ENCODE data around the gene UVRAG.

UVRAG gene

GRCh38 chr11:76115555-76115954 is 300.5 kb downstream of the UVRAG start:
- DNase-seq (ENCODE audit: low read depth) = no peak

GRCh38 chr11:76119032-76119431 is 304.0 kb downstream of the UVRAG start:
- no peak for DNase-seq (ENCODE audit: low read depth)

GRCh38 chr11:76119779-76120178 is 304.8 kb downstream of the UVRAG start:
- no peak for DNase-seq (ENCODE audit: low read depth)

GRCh38 chr11:76120513-76121101 is 305.6 kb downstream of the UVRAG start:
- no peak for DNase-seq (ENCODE audit: low read depth)

- no peak for DNase-seq (ENCODE audit: low read depth)
Observed at GRCh38 chr11:76123248-76123647, 308.2 kb downstream of the UVRAG start.

- no peak for DNase-seq (ENCODE audit: low read depth)
Observed at GRCh38 chr11:76124905-76125770, 310.1 kb downstream of the UVRAG start.

GRCh38 chr11:76129729-76130128 is 314.7 kb downstream of the UVRAG start:
- DNase-seq (ENCODE audit: low read depth) = no peak

- DNase-seq (ENCODE audit: low read depth) = no peak
Observed at GRCh38 chr11:76131142-76131541, 316.1 kb downstream of the UVRAG start.

GRCh38 chr11:76131671-76132631 is 316.9 kb downstream of the UVRAG start:
- DNase-seq (ENCODE audit: low read depth) = no peak

GRCh38 chr11:76134239-76134638 is 319.2 kb downstream of the UVRAG start:
- DNase-seq (ENCODE audit: low read depth) = no peak

GRCh38 chr11:76135491-76135890 is 320.5 kb downstream of the UVRAG start:
- DNase-seq (ENCODE audit: low read depth) = no peak

- DNase-seq (ENCODE audit: low read depth) = no peak
Observed at GRCh38 chr11:76139314-76139713, 324.3 kb downstream of the UVRAG start.

GRCh38 chr11:76140912-76141574 is 326.0 kb downstream of the UVRAG start:
- DNase-seq (ENCODE audit: low read depth) = no peak

GRCh38 chr11:76141901-76142588 is 327.0 kb downstream of the UVRAG start:
- DNase-seq (ENCODE audit: low read depth) = no peak

GRCh38 chr11:76143274-76143673 is 328.3 kb downstream of the UVRAG start:
- no peak for DNase-seq (ENCODE audit: low read depth)

GRCh38 chr11:76147106-76147740 is 332.2 kb downstream of the UVRAG start:
- DNase-seq (ENCODE audit: low read depth) = no peak

GRCh38 chr11:76148231-76148630 is 333.2 kb downstream of the UVRAG start:
- DNase-seq (ENCODE audit: low read depth) = no peak

GRCh38 chr11:76148941-76149613 is 334.1 kb downstream of the UVRAG start:
- DNase-seq (ENCODE audit: low read depth) = no peak

- DNase-seq (ENCODE audit: low read depth) = no peak
Observed at GRCh38 chr11:76149713-76150112, 334.7 kb downstream of the UVRAG start.

- DNase-seq (ENCODE audit: low read depth) = no peak
Observed at GRCh38 chr11:76150141-76150540, 335.1 kb downstream of the UVRAG start.

Measured in activated T-helper 1 cell treated with Interleukin-2 at 50 U/mL for 16 hours (primary cell).